NOMO-1 treated with DMSO at 0.1 percent for 48 hours (cell line): ENCODE measurements around the gene CD93.

Experiments
- DNase-seq: peaks from one replicate; lab custom pipeline; 2025; ENCODE audit not compliant: unreplicated experiment; lab: John Stamatoyannopoulos, UW

Gene CD93

GRCh38 chr20:23120936-23121750 lies 35.0 kb upstream of the CD93 start:
- no peak for DNase-seq

- no peak for DNase-seq
Measured at GRCh38 chr20:23120261-23120660, 34.1 kb upstream of the CD93 start.

GRCh38 chr20:23119456-23120216 lies 33.5 kb upstream of the CD93 start:
- no peak for DNase-seq

- no peak for DNase-seq
Measured at GRCh38 chr20:23118766-23119165, 32.6 kb upstream of the CD93 start.

GRCh38 chr20:23118144-23118543 lies 32.0 kb upstream of the CD93 start:
- DNase-seq, result no peak

DNA sequence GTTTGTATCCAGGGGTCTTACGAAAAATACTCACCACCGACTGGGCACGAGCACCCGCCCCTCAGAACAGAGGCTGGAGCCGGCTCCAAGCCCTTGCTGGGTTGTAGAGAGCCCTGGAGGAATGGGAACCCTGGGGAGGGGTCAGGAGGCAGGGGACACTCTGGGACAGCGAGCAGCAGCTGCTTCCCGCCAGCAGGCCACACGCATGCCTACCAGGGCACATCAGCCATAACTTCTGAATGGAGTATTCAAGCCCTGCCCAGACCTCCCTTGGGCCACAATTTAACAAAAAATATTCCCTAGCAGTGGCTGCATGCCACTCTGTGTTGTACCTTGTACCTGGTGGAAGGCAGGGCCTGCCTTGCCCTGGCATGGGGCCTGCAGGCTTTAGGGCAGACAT lies 31.6 kb upstream of the CD93 start:
- no peak for DNase-seq

DNA sequence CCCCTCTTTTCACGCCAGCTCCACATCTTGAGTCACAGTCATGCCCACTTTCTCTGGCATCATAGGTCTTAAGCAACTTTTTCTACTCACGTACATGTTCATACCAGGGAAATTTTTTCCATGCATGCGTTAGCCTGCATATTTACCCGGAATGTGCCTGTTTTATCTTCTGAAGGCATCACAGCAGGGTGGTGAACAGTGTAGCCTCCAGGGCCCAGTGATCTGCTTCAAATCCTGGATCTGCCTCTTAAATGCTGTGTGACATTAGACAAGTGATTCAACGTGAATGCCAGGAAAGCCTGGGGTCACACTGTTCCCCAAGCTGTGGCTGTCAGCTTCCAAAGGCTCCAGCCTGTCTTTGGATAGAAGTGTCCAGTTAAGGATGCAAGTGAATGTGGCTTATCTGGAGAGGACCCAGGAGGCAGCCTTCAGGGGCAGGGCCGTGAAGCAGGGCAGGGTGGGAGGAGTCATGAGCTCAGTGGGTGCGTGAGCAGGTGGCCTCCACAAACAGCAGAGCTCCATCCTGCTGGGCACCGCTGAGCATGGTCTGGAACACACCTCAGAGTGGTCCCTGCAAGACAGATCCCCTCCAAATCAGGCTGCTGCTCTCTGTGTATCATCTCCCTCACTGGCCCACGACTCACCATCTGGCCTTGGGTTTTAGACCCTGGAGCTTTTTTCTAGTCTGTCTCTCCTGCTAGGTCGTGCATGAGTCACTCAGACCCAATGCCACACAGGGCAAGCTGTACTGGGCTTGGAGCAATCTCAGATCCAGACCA lies 30.4 kb upstream of the CD93 start:
- no peak for DNase-seq

GRCh38 chr20:23115822-23116221 lies 29.7 kb upstream of the CD93 start:
- peak; percentile 80 for DNase-seq

GRCh38 chr20:23114448-23115082 lies 28.4 kb upstream of the CD93 start:
- DNase-seq, result no peak

- no peak for DNase-seq
Measured at GRCh38 chr20:23114018-23114417, 27.9 kb upstream of the CD93 start.

GRCh38 chr20:23112595-23112994 lies 26.5 kb upstream of the CD93 start:
- DNase-seq, result no peak

DNA sequence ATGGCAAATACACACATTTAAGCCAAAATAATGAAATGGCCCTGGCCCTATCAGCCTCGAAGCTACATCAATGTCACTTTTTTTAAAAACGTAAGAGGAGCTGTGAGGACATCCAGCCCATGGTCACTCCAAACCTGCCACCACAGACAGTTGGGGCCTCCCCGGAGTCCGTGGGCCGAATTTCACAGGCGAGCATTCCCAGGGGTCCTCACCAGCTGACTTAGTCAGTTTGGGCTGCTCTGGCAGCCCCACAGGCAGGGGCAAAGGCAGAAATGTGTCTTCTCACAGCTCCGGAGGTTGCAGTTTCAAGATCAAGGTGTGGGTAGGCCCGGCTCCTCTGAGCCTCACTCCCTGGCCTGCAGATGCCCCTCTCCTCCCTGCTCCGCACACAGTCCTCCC lies 25.8 kb upstream of the CD93 start:
- no peak for DNase-seq

DNA sequence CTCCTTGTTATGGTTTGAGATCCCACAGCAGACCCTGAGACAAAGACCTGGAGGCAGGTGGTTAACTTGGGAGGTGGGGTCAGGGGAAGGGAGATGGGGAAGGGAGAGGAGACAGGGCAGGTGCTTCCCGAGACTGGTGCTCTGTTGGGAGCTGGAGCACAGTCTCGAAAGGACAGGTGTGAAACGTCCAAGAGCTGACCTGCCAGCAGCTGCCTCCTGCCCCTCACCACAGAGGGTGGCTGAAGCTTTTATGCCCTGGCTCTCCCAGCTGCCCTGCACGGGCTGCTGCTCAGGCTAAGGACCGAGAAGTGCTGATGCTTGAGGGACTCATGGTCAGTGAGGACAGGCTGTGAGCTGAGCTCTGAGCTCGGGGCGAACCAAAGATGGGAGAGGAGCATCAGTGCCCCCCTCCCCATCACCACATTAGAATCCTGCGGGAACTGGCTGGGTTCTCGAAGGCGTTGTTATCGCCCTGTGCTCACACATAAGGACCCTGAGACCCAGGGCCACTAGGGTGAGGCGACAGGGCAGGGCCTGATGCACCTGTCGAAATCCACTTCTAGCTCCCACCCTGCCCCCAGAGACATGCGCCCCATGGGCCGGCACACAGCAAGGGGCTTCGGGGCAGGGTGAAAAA lies 25.3 kb upstream of the CD93 start:
- DNase-seq, result no peak

GRCh38 chr20:23108871-23109270 lies 22.7 kb upstream of the CD93 start:
- no peak for DNase-seq

DNA sequence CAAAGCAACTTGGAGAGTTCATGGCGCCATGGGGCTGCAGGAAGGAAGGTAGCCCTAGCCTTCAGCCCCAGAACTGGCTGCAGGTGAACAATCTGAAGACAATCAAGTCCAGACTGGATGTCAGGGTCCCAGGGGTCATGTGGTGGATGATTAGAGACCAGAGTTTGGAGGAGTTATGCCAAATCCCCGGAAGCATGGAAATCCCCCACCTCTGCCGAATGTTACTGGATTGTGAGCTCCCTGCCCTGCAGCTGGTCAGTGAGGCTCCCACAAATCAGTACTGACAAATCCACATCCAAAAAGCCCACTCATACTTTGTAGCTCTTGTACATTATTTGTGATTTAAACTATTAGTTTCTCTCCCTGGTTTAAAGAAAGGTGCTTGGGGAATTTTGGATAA lies 21.3 kb upstream of the CD93 start:
- no peak for DNase-seq

GRCh38 chr20:23106271-23106851 lies 20.2 kb upstream of the CD93 start:
- peak; percentile 32 for DNase-seq

DNA sequence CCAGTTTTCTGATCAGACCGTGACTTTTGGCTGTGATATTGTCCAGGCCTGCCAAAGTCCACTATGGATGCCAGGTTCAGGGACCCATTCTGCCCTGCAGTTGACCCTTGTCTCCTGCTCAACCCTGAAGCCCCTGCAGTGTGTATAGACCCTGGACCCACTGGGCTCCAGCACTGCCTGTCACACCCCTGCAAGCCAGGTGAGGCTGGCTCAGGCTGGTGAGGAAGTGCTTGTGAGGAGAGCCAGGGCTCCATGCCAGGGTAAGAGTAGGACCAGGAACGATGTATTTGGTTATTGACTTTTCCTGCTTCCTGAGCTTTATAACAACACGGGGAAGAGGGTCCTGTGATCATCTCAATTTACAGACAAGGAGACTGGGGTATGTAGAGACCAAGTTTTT lies 19.1 kb upstream of the CD93 start:
- DNase-seq, result no peak

DNA sequence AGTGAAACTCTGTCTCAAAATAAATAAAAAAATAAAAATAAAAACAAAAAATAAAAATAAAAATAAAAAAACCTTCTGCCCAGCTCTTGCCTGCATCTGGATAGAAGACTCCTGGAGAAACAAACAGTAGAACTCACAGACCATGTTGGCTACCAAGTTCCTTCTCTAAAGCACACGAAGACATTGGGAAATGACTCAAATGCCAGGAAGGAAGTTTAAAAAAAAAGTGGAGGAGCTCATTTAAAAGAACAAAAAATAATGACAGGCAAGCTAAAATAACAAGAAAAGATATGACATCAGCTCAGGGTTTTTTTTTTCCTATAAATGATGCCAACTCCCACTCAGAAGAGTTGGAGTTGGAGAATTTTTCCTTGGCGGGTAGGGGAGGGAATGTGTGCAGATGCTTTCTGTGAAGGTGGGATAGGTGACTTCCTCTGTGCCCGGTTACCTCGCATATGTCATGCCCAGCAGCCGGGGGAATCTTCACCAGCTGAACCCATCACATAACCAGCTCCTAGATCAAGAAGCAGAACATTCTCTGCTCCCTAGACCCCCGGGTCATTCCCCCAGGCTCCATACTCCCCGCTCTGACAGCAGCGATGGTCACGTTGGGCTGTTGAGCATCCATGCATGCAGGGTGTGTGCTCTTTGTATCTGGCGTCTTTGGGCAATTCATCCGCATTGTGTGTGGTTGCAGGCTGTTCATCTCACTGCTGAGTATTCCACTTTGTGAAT lies 17.3 kb upstream of the CD93 start:
- peak; percentile 42 for DNase-seq

GRCh38 chr20:23101696-23102406 lies 15.7 kb upstream of the CD93 start:
- peak; percentile 36 for DNase-seq
